BJ (cell line): Measurements from ENCODE around the gene IL36G. TPM values are rescaled to one million over a fixed set of nuclear protein-coding genes. Genes with fewer than 3 reads are reported as not detected.

ENCODE experiments used
- CTCF ChIA-PET: fragments of 350-600 bp; formaldehyde crosslinking; extraction: SDS; loops from one replicate; lab custom pipeline; 2021; ENCODE audit warnings: antibody characterized with exemption, inconsistent platforms; lab: Yijun Ruan, JAX
- POLR2A ChIA-PET: fragments of 300-600 bp; sonication (Branson Sonifier 250); formaldehyde crosslinking; extraction: SDS; loops from one replicate; lab custom pipeline; 2021; ENCODE audit warnings: antibody characterized with exemption; lab: Charles Lee
- DNase-seq: peaks from one replicate; pipeline ENCODE4 v3.0.0-alpha.2; 2011; ENCODE audit warnings: low read depth
- H3K27me3 ChIP-seq: 2 replicates; pipeline ENCODE4 v1.6.0; 2011; ENCODE audit warnings: low read length; ENCODE audit not compliant: control insufficient read depth, insufficient read depth
- H3K36me3 ChIP-seq: 2 replicates; pipeline ENCODE4 v1.5.1; 2011; ENCODE audit warnings: low read length; ENCODE audit not compliant: control insufficient read depth, insufficient read depth
- H3K4me3 ChIP-seq: 2 replicates; pipeline ENCODE4 v1.5.1; 2011; ENCODE audit warnings: low read depth, mild to moderate bottlenecking, control low read depth, low read length
- polyA plus RNA-seq: library from polyadenylated mRNA; depleted of rRNA; stranded (reverse); fragments of >200 nt; gene quantifications from 2 replicates; pipeline ENCODE4 v1.2.3, GENCODE V29; 2011
- TF ChIP-seq, protein P1 (sequence below): IDR thresholded peaks from 2 replicates; pipeline ENCODE4 v1.5.1; 2011; ENCODE audit warnings: low read depth, mild to moderate bottlenecking, control low read depth, inconsistent platforms, low read length, moderate library complexity; ENCODE audit not compliant: insufficient read depth

IL36G gene
- polyA plus RNA-seq, 1 experiment: not detected

DNA sequence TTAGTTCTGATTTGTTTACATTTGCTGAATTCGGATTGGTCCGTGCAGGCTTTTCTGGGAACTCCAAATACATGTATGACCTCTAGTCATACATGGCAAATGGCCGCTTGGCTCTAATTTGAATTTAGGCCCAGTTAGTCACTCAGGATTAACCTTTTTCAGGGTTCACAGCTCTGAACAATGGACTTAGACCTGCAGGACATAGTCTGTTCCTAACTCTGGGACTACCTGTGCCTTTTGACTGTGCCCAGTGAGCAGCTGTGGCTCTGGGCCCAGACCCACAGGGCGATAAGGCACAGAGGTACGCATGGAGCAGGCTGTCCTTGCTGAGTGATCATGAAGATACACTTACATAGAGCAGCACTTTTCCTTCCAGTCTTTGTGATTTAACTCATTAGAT lies 38.4 kb upstream of the IL36G start:
- H3K4me3 ChIP-seq: no peak overlapping the region
- ChIA-PET POLR2A (no interaction called here), CTCF (interaction anchor here (0.6 to 6.6 kb wide), 5 partner anchors 15 to 213 kb away, joined by 3 to 190 read pairs (median 36); no protein-coding TSS in a partner anchor)
- DNase-seq: no peak
- TF ChIP-seq, protein P1, sequence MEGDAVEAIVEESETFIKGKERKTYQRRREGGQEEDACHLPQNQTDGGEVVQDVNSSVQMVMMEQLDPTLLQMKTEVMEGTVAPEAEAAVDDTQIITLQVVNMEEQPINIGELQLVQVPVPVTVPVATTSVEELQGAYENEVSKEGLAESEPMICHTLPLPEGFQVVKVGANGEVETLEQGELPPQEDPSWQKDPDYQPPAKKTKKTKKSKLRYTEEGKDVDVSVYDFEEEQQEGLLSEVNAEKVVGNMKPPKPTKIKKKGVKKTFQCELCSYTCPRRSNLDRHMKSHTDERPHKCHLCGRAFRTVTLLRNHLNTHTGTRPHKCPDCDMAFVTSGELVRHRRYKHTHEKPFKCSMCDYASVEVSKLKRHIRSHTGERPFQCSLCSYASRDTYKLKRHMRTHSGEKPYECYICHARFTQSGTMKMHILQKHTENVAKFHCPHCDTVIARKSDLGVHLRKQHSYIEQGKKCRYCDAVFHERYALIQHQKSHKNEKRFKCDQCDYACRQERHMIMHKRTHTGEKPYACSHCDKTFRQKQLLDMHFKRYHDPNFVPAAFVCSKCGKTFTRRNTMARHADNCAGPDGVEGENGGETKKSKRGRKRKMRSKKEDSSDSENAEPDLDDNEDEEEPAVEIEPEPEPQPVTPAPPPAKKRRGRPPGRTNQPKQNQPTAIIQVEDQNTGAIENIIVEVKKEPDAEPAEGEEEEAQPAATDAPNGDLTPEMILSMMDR: no peak
- H3K27me3 ChIP-seq: peaks cover 1% of the 10 kb centered on the region; the same call in 1 of the 2 replicates
- no peaks in the 10 kb centered on the region for H3K36me3 ChIP-seq

DNA sequence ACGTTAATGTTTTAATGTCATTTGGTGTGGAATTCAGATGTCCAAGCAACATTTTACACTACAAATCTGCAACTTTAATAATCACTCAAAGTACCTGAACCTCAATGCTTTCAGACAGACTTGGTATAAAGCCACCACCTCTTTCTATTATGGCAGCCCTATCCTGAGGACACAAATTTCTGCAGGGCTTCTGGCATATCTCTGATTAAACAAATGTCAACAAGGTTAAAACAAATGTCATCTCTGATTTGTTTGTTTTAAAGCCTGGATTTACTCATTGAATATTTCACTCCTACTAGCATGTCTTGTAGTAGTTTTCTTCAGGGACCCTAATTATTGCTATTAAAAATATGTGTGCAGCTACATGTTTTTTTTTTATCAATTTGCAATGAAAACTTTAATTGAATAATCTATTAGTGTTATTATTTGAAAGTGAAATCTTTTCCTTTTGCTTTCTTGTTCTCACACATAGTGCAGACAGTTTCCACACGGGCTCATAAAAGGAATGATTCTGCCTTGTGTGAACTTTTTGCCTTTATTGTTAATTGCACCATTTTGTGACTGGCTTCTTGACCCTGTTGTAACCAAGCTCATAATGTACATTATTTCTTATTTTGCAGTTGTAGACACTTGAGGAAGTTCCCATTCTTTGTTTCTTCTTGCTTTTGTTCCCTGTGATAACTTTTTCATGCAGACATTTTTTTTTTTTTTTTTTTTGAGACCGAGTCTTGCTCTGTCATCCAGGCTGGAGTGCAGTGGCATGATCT lies 36.8 kb upstream of the IL36G start:
- TF ChIP-seq, protein P1: no peak
- Histone ChIP-seq H3K27me3 (peaks cover 1% of the 10 kb centered on the region; the same call in 1 of the 2 replicates), H3K4me3 (no peak overlapping the region), H3K36me3 (no peaks in the 10 kb centered on the region)
- ChIA-PET POLR2A (interaction anchor here (0.6 kb wide), 1 partner anchor 179 kb away, joined by 3 read pairs; no protein-coding TSS in a partner anchor), CTCF (interaction anchor here (0.6 to 6.6 kb wide), 41 partner anchors 8 to 350 kb away, joined by 3 to 190 read pairs (median 5); partner anchors contain the start of genes CKAP2L, IL1B and IL36G)
- no peak for DNase-seq

DNA sequence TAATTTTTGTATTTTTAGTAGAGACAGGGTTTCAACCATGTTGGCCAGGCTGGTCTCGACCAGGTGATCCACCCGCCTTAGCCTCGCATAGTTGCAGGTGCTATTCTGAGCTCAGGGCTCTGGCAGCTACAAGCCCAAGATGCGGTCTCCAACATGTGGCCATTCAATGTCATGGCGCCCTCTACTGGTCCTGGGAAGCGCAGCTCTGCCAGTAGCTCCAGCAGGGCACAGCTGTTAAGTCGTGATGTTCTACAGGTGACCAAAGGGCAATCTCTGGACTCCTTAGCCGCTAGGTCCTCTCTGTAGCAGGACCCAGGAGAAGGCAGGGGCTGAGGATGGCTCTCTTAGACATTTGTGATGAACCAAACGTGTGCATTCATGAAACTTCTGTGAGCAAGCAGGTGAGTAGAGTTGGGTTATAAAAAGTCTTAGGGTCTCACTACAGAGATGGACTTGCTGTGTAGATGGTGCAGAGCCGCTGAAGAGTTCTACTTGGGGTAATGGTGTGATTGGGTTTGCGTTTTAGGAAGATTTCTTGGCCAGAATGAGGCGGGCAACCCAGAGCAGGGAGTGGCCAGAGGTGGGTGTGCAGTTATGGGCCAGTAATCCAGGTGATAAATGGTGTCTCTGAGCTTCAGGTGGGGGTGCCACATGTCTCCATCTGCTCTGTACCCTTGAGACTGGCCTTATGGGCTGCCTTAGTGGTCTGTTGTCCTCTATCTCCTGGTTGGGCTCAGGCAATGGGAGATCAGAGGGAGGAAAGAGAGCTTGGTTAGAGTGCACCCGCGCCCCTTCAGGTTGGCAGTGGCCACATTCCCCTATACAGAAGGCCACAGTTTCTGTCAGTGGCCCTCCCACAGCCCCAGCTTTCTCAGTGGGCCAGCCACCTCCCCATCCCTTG lies 35.8 kb upstream of the IL36G start:
- TF ChIP-seq, protein P1: peak; percentile 98
- peaks cover 1% of the 10 kb centered on the region; the same call in 1 of the 2 replicates for H3K27me3 ChIP-seq
- H3K4me3 ChIP-seq: no peak overlapping the region
- ChIA-PET POLR2A (interaction anchor here (0.6 kb wide), 1 partner anchor 180 kb away, joined by 3 read pairs; no protein-coding TSS in a partner anchor), CTCF (interaction anchor here (0.6 to 6.6 kb wide), 46 partner anchors 9 to 354 kb away, joined by 3 to 190 read pairs (median 5); partner anchors contain the start of genes CKAP2L, IL1B and IL36G)
- no peaks in the 10 kb centered on the region for H3K36me3 ChIP-seq
- DNase-seq: no peak

DNA sequence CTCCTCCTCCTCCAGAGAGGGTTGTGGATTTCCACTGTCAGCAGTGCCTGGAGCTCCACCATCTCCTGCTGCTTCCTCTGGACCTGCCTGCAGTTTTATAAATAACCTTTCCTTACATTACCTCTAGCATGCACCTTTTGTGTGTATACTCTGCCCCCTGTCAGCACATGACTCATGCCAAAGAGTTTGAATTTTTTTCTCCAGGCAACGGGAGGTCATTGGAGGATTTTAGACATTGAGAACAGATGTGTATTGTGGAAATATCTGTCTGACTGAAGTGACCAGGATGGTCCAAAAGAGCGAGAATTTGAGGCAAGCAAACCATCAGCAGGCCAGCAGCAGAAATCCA lies 35.2 kb upstream of the IL36G start:
- Histone ChIP-seq H3K4me3 (no peak overlapping the region), H3K27me3 (peaks cover 2% of the 10 kb centered on the region; the same call in 1 of the 2 replicates), H3K36me3 (no peaks in the 10 kb centered on the region)
- no peak for DNase-seq
- ChIA-PET CTCF (interaction anchor here (0.6 to 6.6 kb wide), 24 partner anchors 11 to 355 kb away, joined by 3 to 190 read pairs (median 10); no protein-coding TSS in a partner anchor), POLR2A (no interaction called here)
- TF ChIP-seq, protein P1: no peak
